T-helper 2 cell treated with Interferon-gamma antibody and Interleukin-4, amounts not matched to agents 5 μg/mL and 100 μg/mL, for 36 hours (primary cell): ENCODE data around the gene CATSPERE.

Experiments used
- DNase-seq: peaks from one replicate; pipeline ENCODE4 v3.0.0; 2021; ENCODE audit warnings: low spot score
- H3K27ac Mint-ChIP-seq: one replicate; pipeline ENCODE4 v1.8.0; 2021; ENCODE audit warnings: mild to moderate bottlenecking, mixed read lengths
- H3K27me3 Mint-ChIP-seq: one replicate; pipeline ENCODE4 v1.8.0; 2021; ENCODE audit warnings: low read depth, mixed read lengths
- H3K36me3 Mint-ChIP-seq: one replicate; pipeline ENCODE4 v1.8.0; 2021; ENCODE audit warnings: low read depth, mixed read lengths
- H3K4me1 Mint-ChIP-seq: one replicate; pipeline ENCODE4 v1.8.0; 2021; ENCODE audit warnings: low read depth, mixed read lengths
- H3K4me3 Mint-ChIP-seq: one replicate; pipeline ENCODE4 v1.8.0; 2022; ENCODE audit warnings: mild to moderate bottlenecking, moderate library complexity, mixed read lengths
- H3K9me3 Mint-ChIP-seq: one replicate; pipeline ENCODE4 v1.8.0; 2021; ENCODE audit warnings: mixed read lengths

The CATSPERE gene

GRCh38 chr1:244461245-244462071 is at the start of gene CATSPERE:
TSS of gene CATSPERE (plus strand) at chr1:244461273. CDS start at chr1:244461430, 157 bp downstream.
- H3K4me3 Mint-ChIP-seq = peak within 1 kb of the TSS; percentile 94

GRCh38 chr1:244412176-244412575 is 48.9 kb upstream of the CATSPERE start:
- peak overlapping the region; percentile 38 for H3K27ac Mint-ChIP-seq

More at GRCh38 chr1:244461245-244462071, at the start of gene CATSPERE:
- peak; percentile 77 for DNase-seq
- Mint-ChIP-seq H3K27ac (peak within 1 kb of the TSS; percentile 95), H3K27me3 (no peaks in the 10 kb centered on the region), H3K36me3 (peaks cover 15% of the 10 kb centered on the region), H3K9me3 (peaks cover 12% of the 10 kb centered on the region), H3K4me1 (peaks cover 14% of the 10 kb centered on the region)

GRCh38 chr1:244413736-244414135 is 47.3 kb upstream of the CATSPERE start:
- peaks cover 14% of the 10 kb centered on the region for H3K4me1 Mint-ChIP-seq
- no peak for DNase-seq
- peaks cover 71% of the 10 kb centered on the region for H3K36me3 Mint-ChIP-seq
- no peak overlapping the region for H3K4me3 Mint-ChIP-seq
- no peaks in the 10 kb centered on the region for H3K27me3 Mint-ChIP-seq
- H3K9me3 Mint-ChIP-seq = no peaks in the 10 kb centered on the region
- no peak overlapping the region for H3K27ac Mint-ChIP-seq

More at GRCh38 chr1:244412176-244412575, 48.9 kb upstream of the CATSPERE start:
- Mint-ChIP-seq H3K36me3 (peaks cover 67% of the 10 kb centered on the region), H3K4me1 (peaks cover 14% of the 10 kb centered on the region), H3K4me3 (no peak overlapping the region), H3K27me3 (no peaks in the 10 kb centered on the region), H3K9me3 (no peaks in the 10 kb centered on the region)
- no peak for DNase-seq

- H3K27me3 Mint-ChIP-seq = no peaks in the 10 kb centered on the region
- peaks cover 14% of the 10 kb centered on the region for H3K4me1 Mint-ChIP-seq
- no peaks in the 10 kb centered on the region for H3K9me3 Mint-ChIP-seq
- no peak overlapping the region for H3K4me3 Mint-ChIP-seq
- H3K36me3 Mint-ChIP-seq = peaks cover 71% of the 10 kb centered on the region
- DNase-seq = no peak
- no peak overlapping the region for H3K27ac Mint-ChIP-seq
Measured at GRCh38 chr1:244414543-244414942, 46.5 kb upstream of the CATSPERE start.

- Mint-ChIP-seq H3K27me3 (no peaks in the 10 kb centered on the region), H3K27ac (no peak overlapping the region), H3K9me3 (no peaks in the 10 kb centered on the region), H3K4me3 (no peak overlapping the region), H3K36me3 (peaks cover 57% of the 10 kb centered on the region), H3K4me1 (peaks cover 5% of the 10 kb centered on the region)
- no peak for DNase-seq
Measured at GRCh38 chr1:244419024-244419423, 42.0 kb upstream of the CATSPERE start.

GRCh38 chr1:244422174-244422573 is 38.9 kb upstream of the CATSPERE start:
- Mint-ChIP-seq H3K9me3 (no peaks in the 10 kb centered on the region), H3K27ac (no peak overlapping the region), H3K36me3 (peaks cover 53% of the 10 kb centered on the region), H3K4me3 (no peak overlapping the region), H3K4me1 (peaks cover 20% of the 10 kb centered on the region), H3K27me3 (no peaks in the 10 kb centered on the region)
- no peak for DNase-seq

GRCh38 chr1:244424649-244425334 is 36.3 kb upstream of the CATSPERE start:
- Mint-ChIP-seq H3K9me3 (no peaks in the 10 kb centered on the region), H3K4me3 (no peak overlapping the region), H3K27me3 (no peaks in the 10 kb centered on the region), H3K27ac (no peak overlapping the region), H3K36me3 (peaks cover 38% of the 10 kb centered on the region), H3K4me1 (peaks cover 21% of the 10 kb centered on the region)
- no peak for DNase-seq

GRCh38 chr1:244427647-244428046 is 33.4 kb upstream of the CATSPERE start:
- peaks cover 25% of the 10 kb centered on the region for H3K4me1 Mint-ChIP-seq
- H3K27ac Mint-ChIP-seq = no peak overlapping the region
- no peak for DNase-seq
- peaks cover 42% of the 10 kb centered on the region for H3K36me3 Mint-ChIP-seq
- H3K9me3 Mint-ChIP-seq = no peaks in the 10 kb centered on the region
- no peak overlapping the region for H3K4me3 Mint-ChIP-seq
- H3K27me3 Mint-ChIP-seq = no peaks in the 10 kb centered on the region

GRCh38 chr1:244429818-244430217 is 31.3 kb upstream of the CATSPERE start:
- no peaks in the 10 kb centered on the region for H3K9me3 Mint-ChIP-seq
- no peak for DNase-seq
- H3K4me3 Mint-ChIP-seq = no peak overlapping the region
- H3K27me3 Mint-ChIP-seq = no peaks in the 10 kb centered on the region
- H3K4me1 Mint-ChIP-seq = peaks cover 20% of the 10 kb centered on the region
- no peak overlapping the region for H3K27ac Mint-ChIP-seq
- H3K36me3 Mint-ChIP-seq = peaks cover 31% of the 10 kb centered on the region

- no peaks in the 10 kb centered on the region for H3K9me3 Mint-ChIP-seq
- H3K36me3 Mint-ChIP-seq = peaks cover 33% of the 10 kb centered on the region
- H3K4me3 Mint-ChIP-seq = no peak overlapping the region
- no peak overlapping the region for H3K27ac Mint-ChIP-seq
- H3K27me3 Mint-ChIP-seq = no peaks in the 10 kb centered on the region
- peaks cover 20% of the 10 kb centered on the region for H3K4me1 Mint-ChIP-seq
- no peak for DNase-seq
Measured at GRCh38 chr1:244431166-244431565, 29.9 kb upstream of the CATSPERE start.

- no peak overlapping the region for H3K4me3 Mint-ChIP-seq
- H3K27me3 Mint-ChIP-seq = no peaks in the 10 kb centered on the region
- peak; percentile 44 for DNase-seq
- H3K36me3 Mint-ChIP-seq = peaks cover 31% of the 10 kb centered on the region
- H3K9me3 Mint-ChIP-seq = no peaks in the 10 kb centered on the region
- peaks cover 24% of the 10 kb centered on the region for H3K4me1 Mint-ChIP-seq
- peak overlapping the region; percentile 60 for H3K27ac Mint-ChIP-seq
Measured at GRCh38 chr1:244435562-244436205, 25.4 kb upstream of the CATSPERE start.

GRCh38 chr1:244436336-244437085 is 24.6 kb upstream of the CATSPERE start:
- H3K27me3 Mint-ChIP-seq = no peaks in the 10 kb centered on the region
- peak overlapping the region; percentile 60 for H3K27ac Mint-ChIP-seq
- H3K36me3 Mint-ChIP-seq = peaks cover 30% of the 10 kb centered on the region
- peaks cover 24% of the 10 kb centered on the region for H3K4me1 Mint-ChIP-seq
- no peak overlapping the region for H3K4me3 Mint-ChIP-seq
- H3K9me3 Mint-ChIP-seq = no peaks in the 10 kb centered on the region
- no peak for DNase-seq

GRCh38 chr1:244437086-244437468 is 24.0 kb upstream of the CATSPERE start:
- Mint-ChIP-seq H3K27ac (no peak overlapping the region), H3K36me3 (peaks cover 26% of the 10 kb centered on the region)

More at GRCh38 chr1:244437086-244437468, 24.0 kb upstream of the CATSPERE start:
- Mint-ChIP-seq H3K4me1 (peaks cover 24% of the 10 kb centered on the region), H3K9me3 (no peaks in the 10 kb centered on the region), H3K4me3 (no peak overlapping the region), H3K27me3 (no peaks in the 10 kb centered on the region)
- DNase-seq = no peak
